ENCODE results near the gene PRKCA.

DNA sequence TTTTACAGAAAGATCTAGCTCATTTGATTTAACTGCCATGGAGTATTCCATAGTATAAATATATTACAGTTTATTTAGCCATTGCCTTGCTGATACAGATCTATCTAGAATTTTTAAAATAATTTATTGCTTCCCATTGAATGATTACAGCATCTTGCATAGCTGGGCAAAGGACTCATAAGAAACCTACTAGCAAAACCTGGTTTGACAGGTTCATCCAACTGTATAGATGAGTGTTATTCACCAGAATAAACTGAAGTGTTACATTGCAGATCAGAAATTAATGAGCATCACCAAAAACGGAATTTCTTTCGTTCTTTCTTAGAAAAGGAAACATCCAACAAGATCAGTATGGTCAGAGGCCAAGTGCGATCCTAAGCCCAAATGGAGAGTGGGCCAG is 330.3 kb downstream of the PRKCA start:
- no peak for TF ChIP-seq JUN (IDR thresholded peaks at IDR 0.05)
- TF ChIP-seq, protein P1, sequence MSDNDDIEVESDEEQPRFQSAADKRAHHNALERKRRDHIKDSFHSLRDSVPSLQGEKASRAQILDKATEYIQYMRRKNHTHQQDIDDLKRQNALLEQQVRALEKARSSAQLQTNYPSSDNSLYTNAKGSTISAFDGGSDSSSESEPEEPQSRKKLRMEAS (IDR thresholded peaks at IDR 0.05), result no peak
- TF ChIP-seq, protein P2, sequence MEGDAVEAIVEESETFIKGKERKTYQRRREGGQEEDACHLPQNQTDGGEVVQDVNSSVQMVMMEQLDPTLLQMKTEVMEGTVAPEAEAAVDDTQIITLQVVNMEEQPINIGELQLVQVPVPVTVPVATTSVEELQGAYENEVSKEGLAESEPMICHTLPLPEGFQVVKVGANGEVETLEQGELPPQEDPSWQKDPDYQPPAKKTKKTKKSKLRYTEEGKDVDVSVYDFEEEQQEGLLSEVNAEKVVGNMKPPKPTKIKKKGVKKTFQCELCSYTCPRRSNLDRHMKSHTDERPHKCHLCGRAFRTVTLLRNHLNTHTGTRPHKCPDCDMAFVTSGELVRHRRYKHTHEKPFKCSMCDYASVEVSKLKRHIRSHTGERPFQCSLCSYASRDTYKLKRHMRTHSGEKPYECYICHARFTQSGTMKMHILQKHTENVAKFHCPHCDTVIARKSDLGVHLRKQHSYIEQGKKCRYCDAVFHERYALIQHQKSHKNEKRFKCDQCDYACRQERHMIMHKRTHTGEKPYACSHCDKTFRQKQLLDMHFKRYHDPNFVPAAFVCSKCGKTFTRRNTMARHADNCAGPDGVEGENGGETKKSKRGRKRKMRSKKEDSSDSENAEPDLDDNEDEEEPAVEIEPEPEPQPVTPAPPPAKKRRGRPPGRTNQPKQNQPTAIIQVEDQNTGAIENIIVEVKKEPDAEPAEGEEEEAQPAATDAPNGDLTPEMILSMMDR (IDR thresholded peaks at IDR 0.05), result no peak
- TF ChIP-seq, protein P3, sequence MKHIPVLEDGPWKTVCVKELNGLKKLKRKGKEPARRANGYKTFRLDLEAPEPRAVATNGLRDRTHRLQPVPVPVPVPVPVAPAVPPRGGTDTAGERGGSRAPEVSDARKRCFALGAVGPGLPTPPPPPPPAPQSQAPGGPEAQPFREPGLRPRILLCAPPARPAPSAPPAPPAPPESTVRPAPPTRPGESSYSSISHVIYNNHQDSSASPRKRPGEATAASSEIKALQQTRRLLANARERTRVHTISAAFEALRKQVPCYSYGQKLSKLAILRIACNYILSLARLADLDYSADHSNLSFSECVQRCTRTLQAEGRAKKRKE (CRISPR knock-in tag; IDR thresholded peaks at IDR 0.05; ENCODE audit: low read depth), result no peak
- no peak for TF ChIP-seq POLR2A (IDR thresholded peaks at IDR 0.05; ENCODE audit: low read length)
- TF ChIP-seq, protein P4, sequence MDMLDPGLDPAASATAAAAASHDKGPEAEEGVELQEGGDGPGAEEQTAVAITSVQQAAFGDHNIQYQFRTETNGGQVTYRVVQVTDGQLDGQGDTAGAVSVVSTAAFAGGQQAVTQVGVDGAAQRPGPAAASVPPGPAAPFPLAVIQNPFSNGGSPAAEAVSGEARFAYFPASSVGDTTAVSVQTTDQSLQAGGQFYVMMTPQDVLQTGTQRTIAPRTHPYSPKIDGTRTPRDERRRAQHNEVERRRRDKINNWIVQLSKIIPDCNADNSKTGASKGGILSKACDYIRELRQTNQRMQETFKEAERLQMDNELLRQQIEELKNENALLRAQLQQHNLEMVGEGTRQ (IDR thresholded peaks at IDR 0.05), result no peak
- no peak for TF ChIP-seq RFX5 (IDR thresholded peaks at IDR 0.05)
- TF ChIP-seq RAD21 (conservative IDR thresholded peaks at IDR 0.05 in 1 of 2, IDR thresholded peaks at IDR 0.05 in 1 of 2), result no peak
- no peak for TF ChIP-seq NPAS2 (CRISPR knock-in tag; IDR thresholded peaks at IDR 0.05; ENCODE audit: borderline replicate concordance)
- TF ChIP-seq, protein P5, sequence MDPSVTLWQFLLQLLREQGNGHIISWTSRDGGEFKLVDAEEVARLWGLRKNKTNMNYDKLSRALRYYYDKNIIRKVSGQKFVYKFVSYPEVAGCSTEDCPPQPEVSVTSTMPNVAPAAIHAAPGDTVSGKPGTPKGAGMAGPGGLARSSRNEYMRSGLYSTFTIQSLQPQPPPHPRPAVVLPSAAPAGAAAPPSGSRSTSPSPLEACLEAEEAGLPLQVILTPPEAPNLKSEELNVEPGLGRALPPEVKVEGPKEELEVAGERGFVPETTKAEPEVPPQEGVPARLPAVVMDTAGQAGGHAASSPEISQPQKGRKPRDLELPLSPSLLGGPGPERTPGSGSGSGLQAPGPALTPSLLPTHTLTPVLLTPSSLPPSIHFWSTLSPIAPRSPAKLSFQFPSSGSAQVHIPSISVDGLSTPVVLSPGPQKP (IDR thresholded peaks at IDR 0.05; ENCODE audit: low read depth, low read length), result no peak
- TF ChIP-seq, protein P6, sequence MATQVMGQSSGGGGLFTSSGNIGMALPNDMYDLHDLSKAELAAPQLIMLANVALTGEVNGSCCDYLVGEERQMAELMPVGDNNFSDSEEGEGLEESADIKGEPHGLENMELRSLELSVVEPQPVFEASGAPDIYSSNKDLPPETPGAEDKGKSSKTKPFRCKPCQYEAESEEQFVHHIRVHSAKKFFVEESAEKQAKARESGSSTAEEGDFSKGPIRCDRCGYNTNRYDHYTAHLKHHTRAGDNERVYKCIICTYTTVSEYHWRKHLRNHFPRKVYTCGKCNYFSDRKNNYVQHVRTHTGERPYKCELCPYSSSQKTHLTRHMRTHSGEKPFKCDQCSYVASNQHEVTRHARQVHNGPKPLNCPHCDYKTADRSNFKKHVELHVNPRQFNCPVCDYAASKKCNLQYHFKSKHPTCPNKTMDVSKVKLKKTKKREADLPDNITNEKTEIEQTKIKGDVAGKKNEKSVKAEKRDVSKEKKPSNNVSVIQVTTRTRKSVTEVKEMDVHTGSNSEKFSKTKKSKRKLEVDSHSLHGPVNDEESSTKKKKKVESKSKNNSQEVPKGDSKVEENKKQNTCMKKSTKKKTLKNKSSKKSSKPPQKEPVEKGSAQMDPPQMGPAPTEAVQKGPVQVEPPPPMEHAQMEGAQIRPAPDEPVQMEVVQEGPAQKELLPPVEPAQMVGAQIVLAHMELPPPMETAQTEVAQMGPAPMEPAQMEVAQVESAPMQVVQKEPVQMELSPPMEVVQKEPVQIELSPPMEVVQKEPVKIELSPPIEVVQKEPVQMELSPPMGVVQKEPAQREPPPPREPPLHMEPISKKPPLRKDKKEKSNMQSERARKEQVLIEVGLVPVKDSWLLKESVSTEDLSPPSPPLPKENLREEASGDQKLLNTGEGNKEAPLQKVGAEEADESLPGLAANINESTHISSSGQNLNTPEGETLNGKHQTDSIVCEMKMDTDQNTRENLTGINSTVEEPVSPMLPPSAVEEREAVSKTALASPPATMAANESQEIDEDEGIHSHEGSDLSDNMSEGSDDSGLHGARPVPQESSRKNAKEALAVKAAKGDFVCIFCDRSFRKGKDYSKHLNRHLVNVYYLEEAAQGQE (IDR thresholded peaks at IDR 0.05), result no peak
- no peak for TF ChIP-seq EP300 (IDR thresholded peaks at IDR 0.05)
